ENCODE measurements around the gene TTC4.

The TTC4 gene

GRCh38 chr1:54754486-54755285, 39.0 kb downstream of the TTC4 start:
- no peak overlapping the region for H3K4me3 ChIP-seq (replicated peaks; ENCODE audit: low read depth, low read length)
- DNase-seq (ENCODE audit: low read depth) = no peak
- TF ChIP-seq, protein P1, sequence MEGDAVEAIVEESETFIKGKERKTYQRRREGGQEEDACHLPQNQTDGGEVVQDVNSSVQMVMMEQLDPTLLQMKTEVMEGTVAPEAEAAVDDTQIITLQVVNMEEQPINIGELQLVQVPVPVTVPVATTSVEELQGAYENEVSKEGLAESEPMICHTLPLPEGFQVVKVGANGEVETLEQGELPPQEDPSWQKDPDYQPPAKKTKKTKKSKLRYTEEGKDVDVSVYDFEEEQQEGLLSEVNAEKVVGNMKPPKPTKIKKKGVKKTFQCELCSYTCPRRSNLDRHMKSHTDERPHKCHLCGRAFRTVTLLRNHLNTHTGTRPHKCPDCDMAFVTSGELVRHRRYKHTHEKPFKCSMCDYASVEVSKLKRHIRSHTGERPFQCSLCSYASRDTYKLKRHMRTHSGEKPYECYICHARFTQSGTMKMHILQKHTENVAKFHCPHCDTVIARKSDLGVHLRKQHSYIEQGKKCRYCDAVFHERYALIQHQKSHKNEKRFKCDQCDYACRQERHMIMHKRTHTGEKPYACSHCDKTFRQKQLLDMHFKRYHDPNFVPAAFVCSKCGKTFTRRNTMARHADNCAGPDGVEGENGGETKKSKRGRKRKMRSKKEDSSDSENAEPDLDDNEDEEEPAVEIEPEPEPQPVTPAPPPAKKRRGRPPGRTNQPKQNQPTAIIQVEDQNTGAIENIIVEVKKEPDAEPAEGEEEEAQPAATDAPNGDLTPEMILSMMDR (IDR thresholded peaks at IDR 0.05; ENCODE audit: low read length, missing control alignments) = no peak

DNA sequence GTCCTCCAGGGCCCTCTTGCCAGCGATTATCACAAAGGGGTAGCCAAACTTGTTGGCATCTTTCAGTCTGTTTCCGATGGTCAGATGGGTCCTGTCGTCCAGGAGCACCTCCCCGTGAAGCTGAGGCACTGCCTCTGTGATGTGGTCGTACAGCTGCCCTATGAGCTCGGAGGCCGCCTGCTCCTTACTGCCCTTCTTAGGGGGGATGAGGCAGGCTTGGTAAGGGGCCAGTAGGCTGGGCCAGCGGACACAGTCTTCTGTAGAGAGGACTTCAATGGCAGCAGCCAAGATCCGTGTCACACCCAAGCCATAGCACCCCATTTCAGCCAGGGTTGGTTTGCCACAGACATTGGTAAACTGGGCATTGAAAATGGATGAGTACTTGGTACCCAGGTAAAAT, 42.2 kb downstream of the TTC4 start:
- TF ChIP-seq, protein P1 (IDR thresholded peaks at IDR 0.05; ENCODE audit: low read length, missing control alignments) = no peak
- H3K4me3 ChIP-seq (replicated peaks; ENCODE audit: low read depth, low read length) = no peak overlapping the region
- no peak for DNase-seq (ENCODE audit: low read depth)

DNA sequence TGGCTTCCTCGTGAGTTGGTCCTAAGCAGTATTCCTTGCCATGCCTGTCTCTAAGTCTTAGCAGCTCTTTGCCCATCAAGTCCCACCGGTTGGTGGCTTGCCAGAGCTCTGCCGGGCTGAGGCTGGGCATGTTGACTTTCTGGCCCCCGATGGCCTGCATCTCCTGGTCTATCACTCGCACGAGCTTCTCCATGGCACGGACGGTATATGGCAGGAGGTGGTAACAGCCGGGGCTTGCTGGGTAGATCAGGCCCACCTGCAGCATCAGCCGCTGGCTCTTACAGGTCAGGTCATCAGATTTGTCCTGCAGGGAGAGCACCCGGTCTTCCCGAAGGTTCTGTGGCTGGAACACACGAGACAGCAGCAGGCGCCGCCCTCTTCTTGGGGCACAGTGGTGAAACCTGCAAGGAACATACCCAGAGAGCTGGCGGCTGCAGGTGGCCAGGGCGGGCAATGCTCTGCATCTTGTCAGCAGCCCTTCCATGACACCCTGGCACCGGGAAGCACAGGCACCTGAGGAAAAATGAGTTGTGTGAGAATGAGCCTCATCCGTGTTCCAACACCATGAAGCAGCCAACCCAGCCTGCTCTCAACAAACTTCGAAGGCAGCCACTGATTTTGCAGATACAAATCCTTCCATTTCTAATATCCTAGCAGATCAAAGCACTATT, 43.2 kb downstream of the TTC4 start:
- no peak overlapping the region for H3K4me3 ChIP-seq (replicated peaks; ENCODE audit: low read depth, low read length)
- TF ChIP-seq, protein P1 (IDR thresholded peaks at IDR 0.05; ENCODE audit: low read length, missing control alignments) = no peak
- DNase-seq (ENCODE audit: low read depth) = no peak

DNA sequence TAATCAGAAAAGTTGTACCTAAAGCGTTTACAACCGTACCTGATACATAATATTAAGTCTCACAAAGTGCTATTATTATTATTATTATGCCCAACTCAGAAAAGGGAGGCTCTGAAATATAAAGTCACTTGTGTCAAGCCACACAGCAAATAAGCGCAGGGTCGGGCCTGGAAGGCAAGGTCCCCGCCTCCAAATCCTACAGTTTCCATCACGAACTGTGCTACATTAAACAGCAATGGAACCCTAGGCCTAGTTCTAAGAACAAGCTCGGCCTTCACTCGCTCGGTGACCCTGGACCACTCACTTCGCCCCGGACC, 48.1 kb downstream of the TTC4 start:
- peak overlapping the region; percentile 96 for H3K4me3 ChIP-seq (replicated peaks; ENCODE audit: low read depth, low read length)
- no peak for DNase-seq (ENCODE audit: low read depth)
- TF ChIP-seq, protein P1 (IDR thresholded peaks at IDR 0.05; ENCODE audit: low read length, missing control alignments) = no peak

DNA sequence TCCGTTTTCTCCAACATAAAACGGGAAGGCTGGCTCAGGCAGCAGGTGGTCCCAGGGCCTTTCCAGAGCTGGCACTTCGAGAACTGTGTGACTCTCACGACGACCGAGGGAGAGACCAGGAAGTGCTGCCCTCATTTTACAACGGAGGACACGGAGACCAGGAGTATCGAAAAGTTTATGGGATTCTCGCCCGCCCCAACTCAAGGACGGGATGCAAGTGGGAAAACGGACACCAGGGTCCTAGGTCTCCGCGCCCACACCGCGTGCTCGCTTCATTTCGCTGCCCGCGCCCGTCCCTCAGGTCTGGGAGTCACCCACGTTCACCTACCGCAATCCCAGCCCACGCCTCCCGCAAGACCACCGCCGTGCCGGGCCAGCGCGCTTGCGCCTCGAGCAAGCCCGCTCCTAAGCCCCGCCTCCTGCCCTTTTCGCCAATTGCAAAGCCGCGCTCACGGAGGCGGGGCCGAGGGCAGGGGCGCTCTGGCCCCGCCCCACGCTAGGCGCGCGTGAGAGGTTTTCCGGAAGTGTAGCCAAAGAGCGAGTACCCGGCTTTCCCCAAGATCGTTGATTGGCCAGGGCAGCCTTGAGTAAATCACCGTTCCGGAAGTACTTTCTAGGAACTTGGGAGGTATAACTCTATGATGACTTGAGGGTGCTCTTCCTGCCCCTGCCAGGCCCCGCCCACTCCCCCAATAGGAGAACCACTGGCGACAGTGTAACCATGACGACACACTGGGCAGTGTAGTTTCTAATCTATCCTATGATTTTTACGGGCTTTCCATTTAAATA, 48.7 kb downstream of the TTC4 start, which contains the start of gene PARS2:
TSS of gene PARS2 (minus strand) at position 391 of the 789 bp plus-strand sequence. CDS start 5,362 bp downstream, outside the sequence.
- H3K4me3 ChIP-seq (replicated peaks; ENCODE audit: low read depth, low read length) = peak within 1 kb of the TSS; percentile 96
- TF ChIP-seq, protein P1 (IDR thresholded peaks at IDR 0.05; ENCODE audit: low read length, missing control alignments) = no peak
- DNase-seq (ENCODE audit: low read depth) = peak; percentile 100

DNA sequence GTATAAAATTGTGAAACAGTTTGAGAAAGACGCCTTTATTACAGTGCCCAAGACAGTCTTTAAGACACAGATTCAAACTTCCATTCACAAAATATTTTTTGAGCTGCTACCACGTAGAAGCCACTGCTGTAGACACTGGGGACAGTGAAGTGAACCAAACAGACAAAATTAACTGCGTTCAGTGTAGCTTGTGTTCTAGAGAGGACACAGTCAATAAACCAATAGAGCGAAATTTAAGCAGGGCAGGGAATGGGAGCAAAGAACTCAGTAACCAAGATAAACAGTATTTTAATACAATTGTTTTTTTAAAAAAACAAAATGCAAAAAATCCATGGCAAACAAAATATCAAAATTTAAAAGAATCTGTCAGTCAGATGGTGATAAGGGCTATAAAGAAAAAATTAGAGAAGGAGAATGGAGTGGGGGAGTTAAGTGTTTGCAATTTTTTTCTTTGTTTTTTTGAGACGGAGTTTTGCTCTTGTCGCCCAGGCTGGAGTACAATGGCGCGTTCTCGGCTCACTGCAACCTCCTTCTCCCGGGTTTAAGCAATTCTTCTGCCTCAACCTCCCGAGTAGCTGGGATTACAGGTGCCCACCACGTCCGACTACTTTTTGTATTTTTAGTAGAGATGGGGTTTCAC, 49.4 kb downstream of the TTC4 start:
- peak overlapping the region; percentile 60 for H3K4me3 ChIP-seq (replicated peaks; ENCODE audit: low read depth, low read length)
- no peak for DNase-seq (ENCODE audit: low read depth)
- TF ChIP-seq, protein P1 (IDR thresholded peaks at IDR 0.05; ENCODE audit: low read length, missing control alignments) = no peak
